SIG-M5 (cell line): Measurements from ENCODE around the gene ITGA6.
A peak's percentile ranks its signal among the peaks of the same experiment; 100 is the strongest.

Experiments used
- DNase-seq: peaks from one replicate; lab custom pipeline; 2025; lab: John Stamatoyannopoulos, UW

ITGA6 gene

GRCh38 chr2:172416447-172417058 is 10.8 kb upstream of the ITGA6 start:
- peak; percentile 10 for DNase-seq

- DNase-seq: no peak
Measured at GRCh38 chr2:172420216-172420615, 7.2 kb upstream of the ITGA6 start.

GRCh38 chr2:172423160-172423559 is 4.2 kb upstream of the ITGA6 start:
- no peak for DNase-seq

GRCh38 chr2:172425336-172425735 is 2.0 kb upstream of the ITGA6 start:
- no peak for DNase-seq

- no peak for DNase-seq
Measured at GRCh38 chr2:172426635-172427255, 641 bp upstream of the ITGA6 start.

GRCh38 chr2:172427990-172428831 is 825 bp downstream of the ITGA6 start:
- no peak for DNase-seq

GRCh38 chr2:172428832-172429210 is 1.4 kb downstream of the ITGA6 start:
- DNase-seq: no peak

- no peak for DNase-seq
Measured at GRCh38 chr2:172429301-172429968, 2.0 kb downstream of the ITGA6 start.

GRCh38 chr2:172430027-172430426 is 2.6 kb downstream of the ITGA6 start:
- no peak for DNase-seq

- DNase-seq: no peak
Measured at GRCh38 chr2:172430678-172431077, 3.3 kb downstream of the ITGA6 start.

- DNase-seq: no peak
Measured at GRCh38 chr2:172431463-172431862, 4.1 kb downstream of the ITGA6 start.

- no peak for DNase-seq
Measured at GRCh38 chr2:172431993-172432392, 4.6 kb downstream of the ITGA6 start.

GRCh38 chr2:172433144-172433543 is 5.8 kb downstream of the ITGA6 start:
- DNase-seq: no peak

- DNase-seq: no peak
Measured at GRCh38 chr2:172434821-172435605, 7.6 kb downstream of the ITGA6 start.

GRCh38 chr2:172435606-172435911 is 8.2 kb downstream of the ITGA6 start:
- no peak for DNase-seq

GRCh38 chr2:172436889-172437288 is 9.5 kb downstream of the ITGA6 start:
- DNase-seq: no peak

GRCh38 chr2:172437419-172438341 is 10.3 kb downstream of the ITGA6 start:
- peak; percentile 31 for DNase-seq

- no peak for DNase-seq
Measured at GRCh38 chr2:172438741-172439508, 11.5 kb downstream of the ITGA6 start.

- no peak for DNase-seq
Measured at GRCh38 chr2:172439509-172439860, 12.1 kb downstream of the ITGA6 start.

- DNase-seq: no peak
Measured at GRCh38 chr2:172439911-172440310, 12.5 kb downstream of the ITGA6 start.
